Measurements from ENCODE around the gene MAZ.
"Not testable (repeated sequence)": the region's sequence is repeated elsewhere in the genome, so short reads cannot be mapped to it uniquely, and the experiment has no call there.

Gene MAZ

GRCh38 chr16:29784901-29785500 lies 21.3 kb upstream of the MAZ start:
- DNase-seq (ENCODE audit: low read depth), result no peak

- DNase-seq (ENCODE audit: low read depth), result not testable (repeated sequence)
These were observed 19.2 kb upstream of the MAZ start for GRCh38 chr16:29787155-29787554.

GRCh38 chr16:29789775-29790182 lies 16.6 kb upstream of the MAZ start:
- no peak for DNase-seq (ENCODE audit: low read depth)

GRCh38 chr16:29790183-29790948 lies 16.0 kb upstream of the MAZ start, which contains the start of gene KIF22:
KIF22 (plus strand) TSS chr16:29790751; CDS start chr16:29790760, 9 bp downstream.
- DNase-seq (ENCODE audit: low read depth), result peak; percentile 96

GRCh38 chr16:29790949-29791844 lies 15.1 kb upstream of the MAZ start:
- no peak for DNase-seq (ENCODE audit: low read depth)

GRCh38 chr16:29791845-29792807 lies 14.2 kb upstream of the MAZ start:
- DNase-seq (ENCODE audit: low read depth), result no peak

DNA sequence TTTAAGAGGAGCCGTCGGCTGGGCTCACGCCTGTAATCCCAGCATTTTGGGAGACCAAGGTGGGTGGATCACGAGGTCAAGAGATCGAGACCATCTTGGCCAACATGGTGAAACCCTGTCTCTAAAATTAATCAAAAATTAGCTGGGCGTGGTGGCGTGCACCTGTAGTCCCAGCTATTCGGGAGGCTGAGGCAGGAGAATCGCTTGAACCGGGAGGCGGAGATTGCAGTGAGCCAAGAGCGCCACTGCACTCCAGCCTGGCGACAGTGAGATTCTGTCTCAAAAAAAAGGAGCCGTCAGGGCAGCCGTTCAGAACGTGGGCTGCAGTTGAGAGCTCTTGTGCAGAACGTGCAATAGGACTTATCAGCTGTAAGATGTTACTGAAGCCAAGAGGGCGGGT lies 13.2 kb upstream of the MAZ start:
- not testable (repeated sequence) for DNase-seq (ENCODE audit: low read depth)

DNA sequence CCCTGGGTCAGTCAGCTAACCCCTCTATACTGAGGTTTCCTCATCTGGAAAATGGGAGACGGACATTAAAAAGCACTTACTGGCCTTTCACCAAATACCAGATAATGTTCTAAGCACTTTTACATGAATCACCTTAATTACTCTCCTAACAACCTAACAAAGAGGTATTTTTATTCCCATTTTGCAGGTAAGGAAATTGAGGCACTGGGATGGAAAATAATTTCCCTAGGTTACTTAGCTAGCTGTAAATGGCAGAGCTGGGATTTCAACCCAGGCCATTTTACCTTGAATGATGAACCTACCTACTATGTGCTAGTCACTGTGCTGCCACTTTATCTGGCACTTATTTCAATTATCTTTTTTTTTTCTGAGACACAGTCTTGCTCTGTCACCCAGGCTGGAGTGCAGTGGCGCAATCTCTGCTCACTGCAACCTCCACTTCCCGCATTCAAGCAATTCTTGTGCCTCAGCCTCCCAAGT lies 12.1 kb upstream of the MAZ start:
- no peak for DNase-seq (ENCODE audit: low read depth)

DNA sequence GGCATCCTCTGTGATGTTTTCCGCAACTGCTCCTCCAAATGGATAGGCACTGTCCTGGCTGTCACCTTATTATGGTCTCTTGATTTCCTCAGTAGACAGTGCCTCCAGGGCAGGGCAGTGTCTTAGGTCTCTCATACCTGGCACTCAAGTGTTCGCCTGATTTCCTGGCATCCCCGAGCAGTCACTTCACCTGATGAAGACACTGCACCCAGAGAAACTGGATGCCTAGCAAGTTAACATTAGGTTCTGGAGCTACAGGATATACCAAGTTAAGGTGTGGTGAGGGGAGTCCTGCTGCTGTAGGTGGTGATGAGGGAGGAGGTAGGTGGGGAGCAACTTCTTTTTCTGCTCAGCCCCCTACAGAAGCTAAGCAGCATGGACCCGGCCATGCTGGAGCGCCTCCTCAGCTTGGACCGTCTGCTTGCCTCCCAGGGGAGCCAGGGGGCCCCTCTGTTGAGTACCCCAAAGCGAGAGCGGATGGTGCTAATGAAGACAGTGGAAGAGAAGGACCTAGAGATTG lies 3.9 kb upstream of the MAZ start:
- no peak for DNase-seq (ENCODE audit: low read depth)

- no peak for DNase-seq (ENCODE audit: low read depth)
These were observed 2.3 kb upstream of the MAZ start for GRCh38 chr16:29804020-29804419.

GRCh38 chr16:29804455-29805231 lies 1.7 kb upstream of the MAZ start:
- no peak for DNase-seq (ENCODE audit: low read depth)

GRCh38 chr16:29805232-29806098 lies 864 bp upstream of the MAZ start:
- peak; percentile 93 for DNase-seq (ENCODE audit: low read depth)

GRCh38 chr16:29806641-29807425 lies 504 bp downstream of the MAZ start:
- DNase-seq (ENCODE audit: low read depth), result no peak

DNA sequence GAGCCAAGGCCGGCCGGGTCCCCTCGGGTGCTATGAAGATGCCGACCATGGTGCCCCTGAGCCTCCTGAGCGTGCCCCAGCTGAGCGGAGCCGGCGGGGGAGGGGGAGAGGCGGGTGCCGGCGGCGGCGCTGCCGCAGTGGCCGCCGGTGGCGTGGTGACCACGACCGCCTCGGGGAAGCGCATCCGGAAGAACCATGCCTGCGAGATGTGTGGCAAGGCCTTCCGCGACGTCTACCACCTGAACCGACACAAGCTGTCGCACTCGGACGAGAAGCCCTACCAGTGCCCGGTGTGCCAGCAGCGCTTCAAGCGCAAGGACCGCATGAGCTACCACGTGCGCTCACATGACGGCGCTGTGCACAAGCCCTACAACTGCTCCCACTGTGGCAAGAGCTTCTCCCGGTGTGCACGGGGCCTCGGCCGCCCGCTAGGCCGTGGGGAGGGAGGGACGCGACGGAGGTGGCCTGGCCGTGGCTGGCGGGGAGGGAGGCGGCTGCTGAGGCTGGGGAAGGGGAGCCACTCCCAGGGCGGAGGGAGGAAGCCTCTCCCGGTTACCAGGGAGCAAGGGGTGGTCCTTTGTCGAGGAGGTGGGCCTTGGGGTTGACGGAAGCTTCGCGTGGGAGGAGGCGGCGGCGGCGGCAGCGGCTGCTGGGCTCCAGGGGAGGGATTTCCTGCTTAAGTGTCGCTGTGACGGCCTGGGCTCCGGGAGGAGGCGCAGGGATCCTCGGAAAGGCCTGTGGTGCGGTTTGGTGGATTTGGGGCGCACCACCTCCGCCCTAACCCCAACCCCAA lies 1.3 kb downstream of the MAZ start:
- peak; percentile 85 for DNase-seq (ENCODE audit: low read depth)

DNA sequence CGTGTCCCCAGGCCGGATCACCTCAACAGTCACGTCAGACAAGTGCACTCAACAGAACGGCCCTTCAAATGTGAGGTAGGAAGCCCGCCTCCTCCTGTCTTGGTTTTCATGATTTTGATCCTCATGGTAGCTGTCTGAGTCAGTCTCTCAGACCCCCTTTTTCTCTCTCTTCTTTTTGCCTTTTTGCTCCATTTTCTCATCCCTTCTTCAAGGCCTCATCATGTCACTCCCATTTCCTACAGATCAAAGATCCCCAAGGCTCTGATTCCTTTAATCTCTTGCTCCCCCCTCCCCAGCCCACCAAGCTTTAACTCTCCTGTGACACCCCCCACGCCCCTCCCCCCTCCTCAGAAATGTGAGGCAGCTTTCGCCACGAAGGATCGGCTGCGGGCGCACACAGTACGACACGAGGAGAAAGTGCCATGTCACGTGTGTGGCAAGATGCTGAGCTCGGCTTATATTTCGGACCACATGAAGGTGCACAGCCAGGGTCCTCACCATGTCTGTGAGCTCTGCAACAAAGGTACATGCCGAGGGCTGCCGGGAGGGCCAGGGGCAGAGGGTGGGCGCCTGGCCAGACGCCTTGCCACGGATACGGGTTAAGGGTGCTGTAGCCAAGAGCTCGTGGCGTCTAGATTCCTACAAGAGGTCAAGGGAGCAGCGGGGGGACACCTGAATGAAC lies 2.0 kb downstream of the MAZ start:
- DNase-seq (ENCODE audit: low read depth), result no peak

- no peak for DNase-seq (ENCODE audit: low read depth)
These were observed 2.9 kb downstream of the MAZ start for GRCh38 chr16:29809031-29809747.

All from GM04504 (cell line).